NCI-H2196 treated with DMSO at 0.1 percent for 48 hours (cell line): Measurements from ENCODE around the gene SMPD2.
A peak's percentile ranks its signal among the peaks of the same experiment; 100 is the strongest.
"Not testable (repeated sequence)": the region's sequence is repeated elsewhere in the genome, so short reads cannot be mapped to it uniquely, and the experiment has no call there.

ENCODE experiments used
- DNase-seq: peaks from one replicate; lab custom pipeline; 2025; ENCODE audit not compliant: unreplicated experiment; lab: John Stamatoyannopoulos, UW

Gene SMPD2

DNA sequence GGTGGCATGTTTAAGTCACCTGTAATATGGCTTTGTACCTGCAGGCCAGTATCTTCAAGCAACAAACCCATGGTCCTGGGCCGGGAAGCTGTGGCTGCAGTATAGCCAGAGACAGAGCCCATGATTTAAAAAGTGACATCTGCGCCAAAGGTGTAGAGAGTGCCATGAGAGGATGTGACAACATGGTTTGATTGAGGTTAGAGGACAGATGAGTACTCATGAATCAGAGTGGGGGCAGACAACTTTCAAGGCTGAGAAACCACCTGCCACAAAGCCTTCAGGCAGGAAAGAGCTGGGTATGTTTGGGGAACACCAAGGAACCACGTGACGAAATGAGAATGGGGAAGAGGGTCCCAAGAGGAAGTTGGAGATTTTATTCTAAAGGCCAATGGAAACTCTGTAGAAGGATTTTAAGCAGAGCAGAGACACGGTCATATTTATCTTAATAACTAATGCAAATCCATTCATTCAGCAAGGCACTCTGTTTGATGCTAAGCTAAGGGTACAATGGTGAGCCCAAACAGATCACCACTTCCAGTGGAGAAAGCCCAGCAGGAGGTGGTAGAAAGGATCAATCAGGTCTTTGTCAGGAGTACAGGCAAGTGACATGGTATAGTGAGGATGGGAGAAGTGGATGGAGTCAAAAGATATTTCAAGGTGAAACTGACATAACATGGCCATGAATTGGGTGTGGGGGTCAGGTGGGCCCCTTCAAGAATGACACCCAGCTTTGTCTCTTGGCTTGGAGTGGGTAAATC is 18.4 kb downstream of the SMPD2 start:
- DNase-seq = no peak

DNA sequence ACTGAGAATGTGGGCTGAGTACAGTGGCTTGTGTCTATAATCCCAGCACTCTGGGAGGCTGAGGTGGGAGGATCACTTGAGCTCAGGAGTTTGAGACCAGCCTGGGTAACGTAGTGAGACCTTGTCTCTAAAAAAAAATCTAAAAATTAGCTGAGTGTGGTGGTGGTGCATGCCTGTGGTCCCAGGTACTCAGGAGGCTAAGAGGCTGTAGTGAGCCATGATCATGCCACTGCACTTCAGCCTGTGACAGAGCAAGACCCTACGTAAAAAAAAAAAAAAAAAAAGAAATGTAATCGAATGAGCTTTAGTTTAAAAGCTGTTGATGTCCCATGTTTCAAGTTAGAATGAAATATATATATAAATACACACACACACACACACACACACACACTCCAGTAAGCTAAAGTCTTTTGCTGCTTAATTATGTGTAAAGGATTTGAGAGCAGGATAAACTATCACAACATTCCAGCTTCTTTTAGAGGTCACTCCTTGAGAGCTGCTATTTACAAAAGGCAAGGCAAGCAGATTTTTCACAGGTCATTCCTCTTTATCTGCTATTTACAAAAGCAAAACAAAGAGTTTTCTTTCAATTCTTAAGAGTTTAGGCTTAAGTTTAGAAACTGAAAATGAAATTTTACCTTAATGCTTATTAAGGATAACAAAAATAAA is 19.8 kb downstream of the SMPD2 start:
- DNase-seq = no peak

DNA sequence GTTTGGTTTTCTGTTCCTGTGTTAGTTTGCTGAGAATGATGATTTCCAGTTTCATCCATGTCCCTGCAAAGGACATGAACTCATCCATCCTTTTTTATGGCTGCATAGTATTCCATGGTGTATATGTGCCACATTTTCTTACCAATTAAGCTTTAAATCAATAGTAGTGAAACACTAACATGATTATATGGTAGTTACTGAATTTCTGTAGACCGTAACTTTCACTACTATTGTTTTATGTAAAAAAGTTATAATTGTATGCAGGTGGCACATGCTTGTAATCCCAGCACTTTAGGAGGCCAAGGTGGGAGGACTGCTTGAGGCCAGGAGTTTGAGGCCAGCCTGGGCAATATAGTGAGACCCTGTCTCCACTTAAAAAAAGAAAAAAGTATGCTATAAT is 20.7 kb downstream of the SMPD2 start:
- DNase-seq = not testable (repeated sequence)

DNA sequence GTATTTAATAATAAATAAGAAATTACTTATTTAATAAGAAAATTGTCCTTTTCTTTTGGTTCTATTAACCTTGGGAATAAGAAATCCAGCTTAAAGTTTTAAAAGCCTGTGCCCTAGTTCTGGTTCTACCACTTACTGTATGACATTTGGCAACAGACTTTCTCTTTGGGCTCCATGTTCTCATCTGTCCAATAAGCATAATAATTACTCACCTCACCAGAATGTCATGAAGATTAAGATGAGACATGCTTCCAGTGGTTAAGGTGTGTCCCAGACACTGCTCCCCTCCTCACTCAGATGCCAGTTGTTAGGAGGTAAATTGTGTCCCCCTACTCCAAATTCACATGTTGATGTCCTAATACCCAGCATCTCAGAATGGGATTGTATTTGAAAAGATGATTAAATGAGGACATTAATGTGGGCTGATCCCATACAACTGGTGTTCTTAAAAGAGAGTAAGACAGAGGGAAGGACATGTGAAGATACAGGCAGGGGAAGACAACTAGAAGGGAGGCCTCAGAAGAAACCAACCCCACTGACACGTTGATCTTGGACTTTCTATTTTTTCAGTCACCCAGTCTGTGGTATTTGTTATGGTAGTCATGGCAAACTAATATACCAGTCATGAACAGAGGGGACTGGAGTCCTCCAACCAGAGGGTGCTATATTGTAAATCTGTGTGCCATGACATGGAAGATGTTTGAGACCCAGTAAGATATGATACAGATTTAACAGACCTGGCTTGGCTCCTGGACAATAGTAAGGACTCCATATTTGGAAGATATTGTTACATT is 21.4 kb downstream of the SMPD2 start:
- DNase-seq = no peak

DNA sequence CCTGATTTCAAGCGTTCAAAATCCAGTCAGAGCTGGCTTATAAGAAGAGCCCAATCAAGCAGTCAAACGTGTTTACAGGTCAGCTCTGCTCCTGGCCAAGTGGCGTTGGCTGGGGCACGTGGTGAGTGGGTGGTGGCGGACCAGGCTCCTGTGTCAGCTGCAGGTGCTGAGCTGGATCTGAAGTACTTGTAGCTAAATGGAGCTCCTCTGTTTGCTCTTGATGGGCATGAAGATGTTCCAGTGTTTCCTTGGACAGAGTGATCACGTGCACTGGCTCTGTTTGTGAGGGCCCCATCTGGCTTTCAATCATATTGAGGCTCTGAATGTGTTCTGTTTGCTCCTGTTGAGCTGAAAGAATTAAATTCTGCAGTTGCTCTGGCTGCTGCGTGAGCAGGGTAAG is 25.2 kb downstream of the SMPD2 start:
- DNase-seq = peak; percentile 94

DNA sequence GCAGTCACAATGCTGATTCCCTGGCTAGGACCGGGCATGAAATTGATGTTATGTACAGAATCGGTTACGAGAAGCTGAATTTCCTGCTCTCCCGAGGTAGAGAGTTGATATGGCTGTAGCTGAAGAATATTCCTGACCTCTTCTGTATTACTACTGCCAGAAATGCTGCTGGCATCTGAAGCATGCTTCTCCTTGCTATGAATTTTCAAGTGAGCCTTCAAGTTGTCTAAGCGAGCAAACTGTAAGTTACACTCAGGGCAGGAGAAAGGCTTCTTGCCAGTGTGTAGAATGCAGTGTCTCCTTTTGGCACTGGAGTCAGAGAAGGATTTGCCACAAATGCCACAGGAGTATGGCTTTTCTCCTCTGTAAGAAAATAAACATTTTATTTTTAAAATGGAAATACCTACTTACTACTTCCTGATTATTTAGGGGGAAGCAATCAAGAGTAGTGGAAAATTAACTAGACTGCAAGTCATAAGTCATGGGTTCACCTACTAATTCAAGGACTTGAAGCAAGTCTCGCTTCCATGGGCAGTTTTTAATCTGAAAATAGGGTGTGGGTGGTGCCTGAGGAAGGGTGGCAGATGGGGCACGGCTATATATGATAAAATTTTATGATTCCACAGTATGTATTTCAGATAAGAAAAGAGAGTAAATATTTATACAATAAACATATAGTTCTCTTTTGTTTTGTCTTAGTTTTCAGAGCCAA is 25.8 kb downstream of the SMPD2 start:
- DNase-seq = no peak

DNA sequence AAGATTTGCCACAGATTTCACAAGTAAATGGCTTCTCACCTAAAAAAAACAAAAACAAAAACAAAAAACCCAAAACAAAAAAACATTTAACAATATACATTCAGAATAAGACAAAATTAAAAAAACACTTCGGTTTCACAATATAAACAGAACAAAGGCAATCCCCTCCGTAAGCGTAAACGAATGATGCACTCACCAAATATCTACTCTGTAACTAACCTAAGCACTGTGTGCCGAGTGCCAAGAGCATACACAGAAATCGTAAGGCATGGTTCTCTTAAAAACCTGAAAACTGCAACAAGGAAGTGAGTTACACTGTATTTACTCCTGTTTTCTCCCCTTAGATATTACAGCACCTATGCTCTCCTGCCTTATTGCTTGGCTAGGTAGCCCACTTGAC is 27.2 kb downstream of the SMPD2 start:
- no peak for DNase-seq

DNA sequence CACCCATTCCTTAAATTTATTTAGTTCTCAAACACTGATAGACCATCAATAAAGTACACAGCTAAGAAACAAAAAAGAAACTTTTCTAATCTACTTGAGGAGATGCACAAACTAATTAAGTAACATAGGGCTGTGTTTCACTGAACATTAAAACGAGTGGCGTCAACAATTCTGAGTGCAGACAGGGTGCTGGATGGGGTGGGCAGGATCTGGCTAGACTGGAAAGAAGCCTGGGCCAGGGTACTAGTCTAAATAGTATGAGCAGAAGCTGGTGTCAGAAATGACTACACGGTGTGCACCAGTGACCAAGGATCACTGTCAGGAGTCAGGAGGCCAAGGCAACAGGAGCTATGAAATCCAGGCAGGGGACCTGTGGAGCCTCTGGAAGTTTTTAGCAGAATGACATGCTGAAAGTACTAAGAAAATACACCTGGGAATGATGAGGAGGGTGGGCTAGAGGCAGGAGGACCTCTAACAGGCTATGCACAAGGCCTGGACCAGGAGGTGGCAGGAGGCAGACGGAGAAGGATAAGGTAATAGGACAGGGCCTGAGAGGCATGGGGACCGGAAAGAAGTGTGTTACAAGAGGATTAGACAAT is 29.2 kb downstream of the SMPD2 start:
- no peak for DNase-seq

DNA sequence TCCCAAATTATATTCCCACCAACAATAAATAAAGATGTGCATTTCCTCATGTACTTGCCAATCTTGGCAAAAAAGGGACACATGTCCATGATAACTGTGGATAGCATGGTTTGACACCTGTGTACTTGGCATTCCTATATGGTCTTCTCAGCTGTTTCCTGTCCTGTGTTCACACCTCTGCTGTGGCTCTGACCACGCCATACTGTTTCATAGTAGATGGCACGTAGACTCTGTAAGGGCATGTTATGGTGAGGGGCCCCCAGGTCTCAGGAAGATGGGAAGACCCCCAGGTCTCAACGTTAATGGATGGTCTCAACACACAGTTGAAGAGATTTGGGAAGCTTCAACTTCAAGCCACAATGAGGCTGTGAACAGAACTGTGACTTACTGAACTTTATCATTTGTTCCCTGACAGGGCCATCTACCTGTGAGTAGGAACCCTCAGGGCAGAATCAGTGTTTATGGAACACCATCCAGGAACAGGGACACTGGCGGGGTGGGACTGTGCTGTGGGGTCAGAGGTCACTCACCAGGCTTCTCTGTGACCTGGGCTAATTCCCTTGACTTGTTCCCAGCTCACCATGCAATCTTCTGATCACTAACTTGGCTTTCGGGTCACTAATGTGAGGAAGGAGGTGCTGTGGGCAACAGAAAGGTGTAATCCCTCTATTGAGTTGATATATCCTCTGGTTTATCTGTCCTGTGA is 30.7 kb downstream of the SMPD2 start:
- DNase-seq = no peak

DNA sequence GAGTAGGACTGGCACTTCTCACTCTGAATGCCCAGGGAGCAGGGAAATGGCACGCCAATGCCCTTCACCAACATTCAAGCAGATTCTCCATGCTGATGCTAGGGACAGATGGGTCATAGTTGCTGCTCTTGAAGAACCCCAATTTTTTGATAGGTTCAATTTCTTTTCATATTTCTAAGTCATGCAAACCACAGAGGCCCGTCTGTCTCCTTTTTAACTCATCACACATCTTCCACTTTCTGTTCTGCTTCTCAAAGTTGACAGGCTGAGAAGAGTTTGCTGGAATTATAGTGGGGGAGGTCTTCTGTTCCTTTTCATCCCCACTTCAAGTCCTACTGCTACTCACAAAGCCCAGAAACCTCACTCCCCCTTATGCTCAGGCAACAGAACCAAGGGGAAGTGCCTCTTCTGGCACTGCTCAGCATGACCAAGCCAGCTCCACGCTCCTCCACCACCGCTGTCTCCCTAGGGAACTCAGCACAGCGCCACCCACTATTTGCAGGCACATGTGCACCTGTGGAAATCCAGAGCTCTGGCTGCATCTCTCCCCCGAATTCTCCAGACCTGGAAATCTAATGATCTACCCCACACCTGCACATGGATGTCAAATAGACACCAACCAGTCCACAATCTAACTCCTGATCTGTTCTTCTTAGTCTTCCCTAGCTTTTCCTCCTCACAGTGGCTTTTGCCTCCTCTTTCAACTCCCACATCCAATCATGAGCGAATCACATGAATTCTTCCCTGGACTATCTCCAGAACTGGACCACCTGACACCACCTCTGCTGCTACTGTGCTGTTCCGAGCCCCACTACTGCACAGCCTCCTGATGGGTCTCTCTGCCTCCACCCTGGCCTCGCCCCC is 31.8 kb downstream of the SMPD2 start:
- DNase-seq = no peak

DNA sequence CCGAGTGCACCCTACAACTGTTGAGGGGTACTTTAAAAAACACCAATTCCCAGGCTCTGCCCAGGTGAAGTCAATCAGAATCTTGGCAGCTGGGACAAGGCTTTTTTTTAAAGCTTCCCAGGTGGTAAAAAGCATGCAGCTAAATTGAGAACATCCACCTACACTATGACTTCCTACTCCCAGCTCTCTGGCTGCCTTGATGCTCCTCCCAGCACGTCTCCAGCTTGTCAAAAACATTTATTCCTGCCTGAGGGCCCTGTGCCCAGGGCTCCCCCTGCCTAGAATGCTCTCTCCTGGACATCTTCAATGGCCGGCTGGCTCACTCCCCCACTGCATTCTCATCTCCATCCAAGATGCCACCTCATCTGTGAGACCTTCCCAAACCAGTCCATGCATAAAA is 32.6 kb downstream of the SMPD2 start:
- no peak for DNase-seq

DNA sequence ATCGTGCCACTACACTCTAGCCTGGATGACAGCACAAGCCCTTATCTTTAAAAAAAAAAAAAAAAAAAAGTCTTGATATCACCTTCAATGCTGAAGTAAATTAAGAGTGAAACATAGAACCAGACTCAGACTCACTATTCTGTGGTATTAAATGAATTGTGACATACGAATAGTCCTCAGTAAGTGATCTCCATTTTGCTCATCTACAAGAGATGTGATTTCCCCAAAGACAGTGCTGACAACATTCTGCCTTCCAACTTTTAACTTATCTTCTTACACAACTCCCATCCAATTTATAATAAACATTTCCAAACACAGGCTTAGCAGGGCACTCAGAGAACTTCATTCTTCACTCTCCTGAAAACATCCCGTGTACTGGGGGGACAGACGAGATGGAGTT is 34.5 kb downstream of the SMPD2 start:
- no peak for DNase-seq

DNA sequence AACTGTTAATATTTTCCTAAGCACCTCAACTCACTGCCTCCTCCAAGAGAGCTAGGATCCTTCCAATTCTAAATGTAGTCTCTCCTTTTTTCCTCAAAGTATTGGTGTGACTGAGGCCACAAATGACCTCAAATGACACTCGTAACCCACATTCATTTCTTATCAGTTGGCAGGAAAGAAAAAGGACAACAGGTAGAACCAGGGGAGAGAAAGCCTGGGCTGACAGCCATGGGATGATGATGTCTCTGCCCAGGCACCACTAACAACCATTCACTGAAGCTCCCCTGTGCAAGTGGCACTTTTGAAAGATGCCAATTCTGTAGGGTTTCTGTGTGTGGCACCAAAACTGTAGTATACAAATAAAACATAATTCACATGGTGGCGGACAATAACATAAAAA is 35.1 kb downstream of the SMPD2 start:
- no peak for DNase-seq

DNA sequence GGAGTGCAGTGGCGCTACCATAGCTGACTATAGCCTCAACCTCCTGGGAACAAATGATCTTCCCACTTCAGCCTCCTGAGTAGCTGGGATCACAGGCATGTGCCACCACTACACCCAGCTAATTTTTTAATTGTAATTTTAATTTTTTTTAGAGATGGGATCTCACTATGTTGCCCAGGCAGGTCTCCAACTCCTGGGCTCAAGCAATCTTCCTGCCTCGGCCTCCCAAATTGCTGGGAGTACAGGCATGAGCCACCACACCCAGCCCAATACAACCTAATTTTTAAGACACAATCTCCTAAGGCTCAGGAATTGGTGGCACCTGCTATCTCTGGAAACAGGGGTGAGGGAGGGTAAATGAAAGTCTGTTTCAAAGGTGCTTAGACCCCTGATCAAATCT is 36.7 kb downstream of the SMPD2 start:
- DNase-seq = no peak

DNA sequence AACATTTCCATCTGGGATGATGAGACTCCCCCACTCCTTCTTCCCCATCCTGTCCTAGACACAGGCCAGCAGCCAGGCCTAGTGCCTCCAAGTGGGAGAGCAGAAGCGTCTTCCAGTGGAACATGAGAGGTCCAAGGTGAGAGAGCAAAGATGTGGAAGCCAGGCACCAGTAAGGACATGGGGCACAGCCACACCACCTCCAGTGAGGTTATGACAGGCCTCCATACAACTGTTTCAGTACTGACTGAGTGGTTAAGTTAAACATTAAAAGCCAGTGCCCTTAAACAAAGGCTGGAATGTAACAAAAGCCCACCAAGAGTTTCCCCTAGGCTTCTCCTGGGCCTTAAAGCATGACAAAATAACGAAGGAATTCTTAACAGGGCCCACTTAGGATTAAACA is 37.2 kb downstream of the SMPD2 start:
- no peak for DNase-seq

DNA sequence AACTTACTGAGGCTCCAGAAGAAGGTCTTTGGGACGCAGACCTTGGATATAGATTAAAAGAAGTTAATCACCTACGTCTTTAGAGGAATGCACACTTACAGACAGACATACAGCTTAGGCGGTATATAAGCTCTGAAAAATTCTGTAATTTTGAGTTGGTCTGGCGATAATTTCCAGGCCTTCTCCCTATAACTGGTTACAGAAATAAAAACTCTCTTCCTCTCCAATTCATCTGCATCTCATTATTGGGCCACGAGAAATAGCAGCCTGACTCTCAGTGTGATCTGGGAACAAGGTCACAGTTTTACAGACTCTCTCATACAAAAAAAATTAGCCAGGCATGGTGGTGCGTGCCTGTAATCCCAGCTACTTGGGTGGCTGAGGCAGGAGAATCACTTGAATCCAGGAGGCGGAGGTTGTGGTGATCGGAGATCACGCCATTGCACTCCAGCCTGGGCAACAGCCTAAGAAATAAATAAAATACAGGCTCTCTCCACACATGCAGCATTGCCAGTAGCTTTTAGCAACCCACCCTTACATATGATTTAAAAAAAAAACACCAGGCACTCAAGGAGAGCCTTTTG is 37.8 kb downstream of the SMPD2 start:
- DNase-seq = no peak

DNA sequence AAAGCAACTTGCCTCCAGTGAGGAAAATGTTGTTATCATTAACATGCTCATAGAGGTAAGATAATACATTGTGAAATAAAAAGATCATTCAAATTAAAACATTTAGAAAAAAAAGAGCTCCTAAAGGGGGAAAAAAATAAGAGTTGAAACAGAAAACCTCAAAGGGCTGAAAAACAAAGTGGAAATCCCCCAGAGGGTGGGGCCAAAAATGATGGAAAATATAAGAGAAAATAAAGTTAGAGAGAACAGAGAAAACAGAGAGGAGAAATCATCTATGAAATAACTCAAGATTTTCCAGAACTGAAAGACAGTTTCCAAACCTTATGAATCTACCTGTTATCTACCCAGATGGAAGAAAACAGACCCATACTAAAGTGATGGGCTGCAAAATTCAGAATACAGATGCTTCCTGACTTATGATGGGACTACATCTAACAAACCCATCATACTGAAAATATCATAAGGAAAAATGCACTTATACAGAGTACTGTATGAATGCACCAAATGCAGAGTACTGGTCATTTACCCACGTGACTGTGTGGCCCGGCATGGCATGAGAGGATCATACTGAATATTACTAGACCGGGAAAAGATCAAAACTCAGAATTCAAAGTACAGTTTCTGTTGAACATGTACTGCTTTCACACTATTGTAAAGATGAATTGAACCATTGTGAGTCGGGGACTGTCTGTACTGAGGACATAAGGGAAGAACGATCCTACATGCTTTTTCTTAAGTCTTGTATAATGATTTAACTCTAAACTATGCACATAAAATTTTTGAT is 38.5 kb downstream of the SMPD2 start:
- no peak for DNase-seq

DNA sequence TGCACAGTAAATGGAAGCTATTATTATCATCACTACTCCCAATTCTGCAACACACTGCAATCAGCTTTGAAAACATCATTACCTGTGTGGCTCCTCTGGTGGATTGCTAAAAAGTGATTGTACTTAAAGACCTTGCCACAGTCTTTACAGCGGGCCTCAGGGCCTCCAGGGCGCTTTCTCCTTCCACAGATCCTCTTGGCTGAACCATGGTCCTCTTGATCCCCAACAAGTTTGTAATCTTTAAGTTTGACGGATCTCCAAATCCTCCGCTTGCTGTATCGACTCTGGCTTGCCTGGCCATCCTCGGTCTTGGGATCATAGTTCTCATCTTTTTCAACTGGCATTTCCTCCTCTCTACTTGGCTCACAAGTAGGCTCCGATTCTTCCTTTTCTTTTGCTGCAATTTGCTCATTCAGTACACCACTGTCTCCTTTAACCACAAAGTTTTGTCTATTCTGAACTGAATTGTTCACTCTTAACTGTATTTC is 40.5 kb downstream of the SMPD2 start:
- DNase-seq = no peak
